Epithelial cell of esophagus (primary cell): ENCODE results near the gene CXCL3.

Source experiments
- DNase-seq: peaks from one replicate; pipeline ENCODE4 v3.0.0; 2010; ENCODE audit warnings: low read depth
- H3K4me3 ChIP-seq: 2 replicates; pipeline ENCODE4 v1.5.1; 2011; ENCODE audit warnings: mild to moderate bottlenecking, low read length, control low read depth
- TF ChIP-seq, protein P1 (sequence below): IDR thresholded peaks from 2 replicates; pipeline ENCODE4 v1.5.1; 2011; ENCODE audit warnings: low read depth, mild to moderate bottlenecking, low read length, control low read depth, inconsistent platforms; ENCODE audit not compliant: insufficient read depth; ENCODE audit errors: missing control alignments

The CXCL3 gene

GRCh38 chr4:74031576-74031975, 6.9 kb downstream of the CXCL3 start:
- no peak for DNase-seq
- TF ChIP-seq, protein P1, sequence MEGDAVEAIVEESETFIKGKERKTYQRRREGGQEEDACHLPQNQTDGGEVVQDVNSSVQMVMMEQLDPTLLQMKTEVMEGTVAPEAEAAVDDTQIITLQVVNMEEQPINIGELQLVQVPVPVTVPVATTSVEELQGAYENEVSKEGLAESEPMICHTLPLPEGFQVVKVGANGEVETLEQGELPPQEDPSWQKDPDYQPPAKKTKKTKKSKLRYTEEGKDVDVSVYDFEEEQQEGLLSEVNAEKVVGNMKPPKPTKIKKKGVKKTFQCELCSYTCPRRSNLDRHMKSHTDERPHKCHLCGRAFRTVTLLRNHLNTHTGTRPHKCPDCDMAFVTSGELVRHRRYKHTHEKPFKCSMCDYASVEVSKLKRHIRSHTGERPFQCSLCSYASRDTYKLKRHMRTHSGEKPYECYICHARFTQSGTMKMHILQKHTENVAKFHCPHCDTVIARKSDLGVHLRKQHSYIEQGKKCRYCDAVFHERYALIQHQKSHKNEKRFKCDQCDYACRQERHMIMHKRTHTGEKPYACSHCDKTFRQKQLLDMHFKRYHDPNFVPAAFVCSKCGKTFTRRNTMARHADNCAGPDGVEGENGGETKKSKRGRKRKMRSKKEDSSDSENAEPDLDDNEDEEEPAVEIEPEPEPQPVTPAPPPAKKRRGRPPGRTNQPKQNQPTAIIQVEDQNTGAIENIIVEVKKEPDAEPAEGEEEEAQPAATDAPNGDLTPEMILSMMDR = no peak
- no peak overlapping the region for H3K4me3 ChIP-seq

GRCh38 chr4:74030285-74030684, 8.2 kb downstream of the CXCL3 start:
- TF ChIP-seq, protein P1 = no peak
- no peak overlapping the region for H3K4me3 ChIP-seq
- DNase-seq = no peak

GRCh38 chr4:74028504-74028903, 10.0 kb downstream of the CXCL3 start:
- TF ChIP-seq, protein P1 = no peak

DNA sequence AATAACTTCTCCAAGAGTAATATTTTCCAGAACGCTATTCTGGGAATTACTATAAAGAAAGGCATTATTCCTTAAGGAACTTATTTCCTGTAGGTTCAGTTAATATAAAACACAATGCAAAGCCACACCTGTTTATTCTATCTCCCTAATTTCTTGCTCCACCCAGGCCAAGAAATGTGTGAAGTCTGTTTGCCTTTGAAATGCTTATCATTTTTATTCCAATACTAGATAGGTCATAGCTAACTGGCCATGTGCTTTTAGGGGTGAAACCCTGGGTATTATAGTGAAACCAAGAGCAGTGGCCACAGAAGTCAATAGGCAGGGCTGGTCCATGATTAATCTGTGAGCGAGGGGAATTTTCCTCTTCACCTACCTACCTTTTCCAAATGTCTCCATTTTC, 14.8 kb downstream of the CXCL3 start:
- no peak for DNase-seq
- TF ChIP-seq, protein P1 = no peak
- H3K4me3 ChIP-seq = no peak overlapping the region

More at GRCh38 chr4:74028504-74028903, 10.0 kb downstream of the CXCL3 start:
- H3K4me3 ChIP-seq = no peak overlapping the region
- no peak for DNase-seq

DNA sequence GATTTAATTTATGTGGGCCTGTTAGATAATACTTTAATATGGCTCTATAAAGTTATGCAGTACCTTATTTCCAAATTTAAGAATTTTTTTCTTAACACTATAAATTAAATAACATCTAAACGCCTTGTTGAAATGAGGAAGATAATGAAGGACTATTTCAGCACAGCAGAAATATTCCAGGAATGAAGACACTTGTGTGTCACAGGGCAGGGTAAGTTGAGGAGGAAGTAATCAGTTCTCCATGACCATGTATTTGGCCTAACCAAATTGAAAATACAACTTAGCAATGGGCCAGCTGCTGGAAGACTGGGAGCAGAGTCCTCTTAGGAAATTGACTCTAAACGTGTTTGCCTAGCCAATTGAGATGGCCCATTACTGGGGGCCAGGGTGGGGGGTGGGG, 16.9 kb downstream of the CXCL3 start:
- TF ChIP-seq, protein P1 = no peak

GRCh38 chr4:74018771-74019170, 19.7 kb downstream of the CXCL3 start:
- peak; percentile 68 for DNase-seq
- TF ChIP-seq, protein P1 = peak; percentile 17
- no peak overlapping the region for H3K4me3 ChIP-seq

More for the DNA sequence above, 16.9 kb downstream of the CXCL3 start:
- no peak overlapping the region for H3K4me3 ChIP-seq
- DNase-seq = no peak

DNA sequence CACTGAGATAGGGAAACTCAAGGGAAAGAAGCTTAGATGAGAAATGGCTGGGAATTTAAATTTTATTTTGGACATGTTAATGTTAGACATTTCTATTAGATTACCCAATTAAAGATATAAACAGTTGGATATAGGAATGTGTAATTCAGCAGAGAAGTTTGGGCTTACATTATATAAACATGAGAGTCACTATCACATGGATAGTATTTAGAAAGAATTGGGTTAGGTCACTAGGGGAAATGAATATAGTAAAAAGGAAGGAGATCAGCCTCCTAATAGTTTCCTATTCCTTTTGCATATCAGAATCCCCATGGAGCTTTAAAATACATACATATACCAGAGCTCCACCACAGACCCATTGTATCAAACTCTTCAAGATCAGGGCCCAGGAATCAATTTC, 20.4 kb downstream of the CXCL3 start:
- TF ChIP-seq, protein P1 = no peak
- no peak for DNase-seq

More for the DNA sequence above, 20.4 kb downstream of the CXCL3 start:
- no peak overlapping the region for H3K4me3 ChIP-seq
